Measurements from ENCODE around the gene AMBP. TPM values are rescaled to one million over a fixed set of nuclear protein-coding genes. Genes with fewer than 3 reads are reported as not detected.

AMBP gene
- total RNA-seq, 4 donors from 2014 or later: not detected

GRCh38 chr9:114054191-114054690 lies 23.9 kb downstream of the AMBP start:
- Histone ChIP-seq H3K4me1 (peaks cover 0 to 4% (median 1%) of the 10 kb centered on the region in 4 donors), H3K27ac (replicated peaks in 1 of 4) (no peak overlapping the region), H3K9me3 (no peaks in the 10 kb centered on the region), H3K4me3 (no peak overlapping the region), H3K36me3 (peaks cover 0 to 27% (median 6%) of the 10 kb centered on the region in 4 donors), H3K27me3 (no peaks in the 10 kb centered on the region)
- intact Hi-C loops (cut with DNase I): no loop called here
- 63% methylated on average over 5 of the region's 10 CpGs for WGBS
- TF ChIP-seq POLR2AphosphoS5 (IDR thresholded peaks at IDR 0.05) (no peak), CTCF (IDR thresholded peaks at IDR 0.05) (no peak), EP300 (IDR thresholded peaks at IDR 0.05) (no peak), POLR2A (IDR thresholded peaks at IDR 0.05; ENCODE audit: low read depth) (no peak)
- no peak for DNase-seq (ENCODE audit: extremely low spot score)

GRCh38 chr9:114053246-114054005 lies 24.7 kb downstream of the AMBP start:
- H3K27ac ChIP-seq (replicated peaks in 1 of 4): no peak overlapping the region
- 86% methylated on average over 5 of the region's 8 CpGs for WGBS
- H3K4me3 ChIP-seq: no peak overlapping the region
- intact Hi-C loops (cut with DNase I): no loop called here
- DNase-seq (ENCODE audit: extremely low spot score): no peak
- H3K27me3 ChIP-seq: no peaks in the 10 kb centered on the region
- H3K36me3 ChIP-seq: peaks cover 5 to 35% (median 14%) of the 10 kb centered on the region in 4 donors
- no peaks in the 10 kb centered on the region for H3K4me1 ChIP-seq
- no peak for TF ChIP-seq POLR2AphosphoS5 (IDR thresholded peaks at IDR 0.05)
- H3K9me3 ChIP-seq: no peaks in the 10 kb centered on the region

- no peak overlapping the region for H3K4me3 ChIP-seq
- intact Hi-C loops (cut with DNase I): no loop called here
- no peaks in the 10 kb centered on the region for H3K9me3 ChIP-seq
- DNase-seq (ENCODE audit: extremely low spot score): no peak
- no peaks in the 10 kb centered on the region for H3K4me1 ChIP-seq
- WGBS: 90% methylated on average over 7 of the region's 7 CpGs
- peaks cover 5 to 44% (median 16%) of the 10 kb centered on the region in 4 donors for H3K36me3 ChIP-seq
- TF ChIP-seq POLR2AphosphoS5 (IDR thresholded peaks at IDR 0.05) (no peak), EP300 (IDR thresholded peaks at IDR 0.05) (no peak), CTCF (IDR thresholded peaks at IDR 0.05) (no peak), POLR2A (IDR thresholded peaks at IDR 0.05; ENCODE audit: low read depth) (no peak)
- H3K27me3 ChIP-seq: no peaks in the 10 kb centered on the region
- no peak overlapping the region for H3K27ac ChIP-seq (replicated peaks in 1 of 4)
Measured at GRCh38 chr9:114051706-114052105, 26.4 kb downstream of the AMBP start.

GRCh38 chr9:114051281-114051680 lies 26.8 kb downstream of the AMBP start:
- no peaks in the 10 kb centered on the region for H3K4me1 ChIP-seq
- no peak for DNase-seq (ENCODE audit: extremely low spot score)
- H3K27me3 ChIP-seq: no peaks in the 10 kb centered on the region
- no peak overlapping the region for H3K27ac ChIP-seq (replicated peaks in 1 of 4)
- intact Hi-C loops (cut with DNase I): no loop called here
- WGBS: 98% methylated on average over 15 of the region's 15 CpGs
- no peaks in the 10 kb centered on the region for H3K9me3 ChIP-seq
- TF ChIP-seq CTCF (IDR thresholded peaks at IDR 0.05) (no peak), POLR2A (IDR thresholded peaks at IDR 0.05; ENCODE audit: low read depth) (no peak), POLR2AphosphoS5 (IDR thresholded peaks at IDR 0.05) (no peak), EP300 (IDR thresholded peaks at IDR 0.05) (no peak)
- H3K4me3 ChIP-seq: no peak overlapping the region
- H3K36me3 ChIP-seq: peaks cover 5 to 44% (median 16%) of the 10 kb centered on the region in 4 donors

GRCh38 chr9:114050646-114051045 lies 27.5 kb downstream of the AMBP start:
- Histone ChIP-seq H3K9me3 (no peaks in the 10 kb centered on the region), H3K4me1 (no peaks in the 10 kb centered on the region), H3K4me3 (no peak overlapping the region), H3K36me3 (peaks cover 5 to 44% (median 16%) of the 10 kb centered on the region in 4 donors), H3K27ac (replicated peaks in 1 of 4) (no peak overlapping the region), H3K27me3 (no peaks in the 10 kb centered on the region)
- intact Hi-C loops (cut with DNase I): no loop called here
- 92% methylated on average over 6 of the region's 6 CpGs for WGBS
- no peak for DNase-seq (ENCODE audit: extremely low spot score)
- TF ChIP-seq POLR2A (IDR thresholded peaks at IDR 0.05; ENCODE audit: low read depth) (no peak), POLR2AphosphoS5 (IDR thresholded peaks at IDR 0.05) (no peak), CTCF (IDR thresholded peaks at IDR 0.05) (no peak), EP300 (IDR thresholded peaks at IDR 0.05) (no peak)

All from esophagus muscularis mucosa (tissue), 4 donors.